GM23338 (cell line): ENCODE measurements around the gene GYPE.
"Not testable (repeated sequence)": the region's sequence is repeated elsewhere in the genome, so short reads cannot be mapped to it uniquely, and the experiment has no call there.

Experiments used
- CTCF ChIP-seq, 2 experiments: fragments of 200-600 bp in 1 of 2; sonication (generic) in 1 of 2; conservative IDR thresholded peaks; 2 replicates each; pipeline versions ENCODE4 v1.5.1 to v1.6.1; 2016 to 2017; ENCODE audit warnings: antibody characterized with exemption in 2 of 2, low read depth in 2 of 2, mild to moderate bottlenecking in 2 of 2, moderate library complexity in 1 of 2
- EZH2 ChIP-seq: fragments of 200-600 bp; sonication (generic); IDR thresholded peaks from one replicate; pipeline ENCODE4 v1.8.0; 2017; ENCODE audit warnings: antibody characterized with exemption, mild to moderate bottlenecking, low read depth; ENCODE audit not compliant: unreplicated experiment
- EZH2phosphoT487 ChIP-seq: fragments of 200-600 bp; sonication (generic); IDR thresholded peaks from one replicate; pipeline ENCODE4 v1.8.1; 2018; ENCODE audit warnings: antibody characterized with exemption; ENCODE audit not compliant: unreplicated experiment
- NANOG ChIP-seq: IDR thresholded peaks from 2 replicates; pipeline ENCODE4 v1.6.1; 2016; ENCODE audit warnings: antibody characterized with exemption, borderline replicate concordance
- POLR2AphosphoS5 ChIP-seq: IDR thresholded peaks from 2 replicates; pipeline ENCODE4 v1.6.1; 2016; ENCODE audit warnings: antibody characterized with exemption, low read depth
- ZNF114 ChIP-seq: fragments of 250-450 bp; sonication (Bioruptor Pico); IDR thresholded peaks from 2 replicates; pipeline ENCODE4 v1.5.0; 2020; ENCODE audit warnings: mild to moderate bottlenecking, moderate library complexity

- not testable (repeated sequence) for TF ChIP-seq CTCF (conservative IDR thresholded peaks at IDR 0.05; ENCODE audit: low read depth in 2 of 2); ZNF114 (CRISPR knock-in tag); EZH2phosphoT487; NANOG; EZH2; POLR2AphosphoS5
Measured at GRCh38 chr4:143875357-143875756, 30.0 kb downstream of the GYPE start.
